ENCODE results near the gene ADAMTS19.

Gene ADAMTS19

DNA sequence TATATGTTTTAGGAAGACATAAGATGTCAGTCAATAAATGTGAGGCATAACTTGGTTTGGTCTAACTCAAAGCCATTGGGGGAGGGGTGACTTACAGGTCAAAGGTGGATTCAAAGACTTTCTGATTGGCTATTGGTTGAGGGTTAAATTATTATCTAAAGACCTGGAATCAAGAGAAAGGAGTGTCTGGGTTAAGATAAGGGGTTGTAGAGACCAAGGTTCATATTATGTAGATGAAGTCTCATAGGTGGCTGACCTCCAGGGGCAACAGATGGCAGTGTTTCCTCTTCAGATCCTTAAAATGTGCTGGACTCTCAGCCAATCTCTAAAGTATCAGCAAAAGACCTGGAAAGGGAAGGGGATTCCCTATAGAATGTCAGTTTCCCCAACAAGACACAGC is 236.5 kb downstream of the ADAMTS19 start:
- no peak for DNase-seq

DNA sequence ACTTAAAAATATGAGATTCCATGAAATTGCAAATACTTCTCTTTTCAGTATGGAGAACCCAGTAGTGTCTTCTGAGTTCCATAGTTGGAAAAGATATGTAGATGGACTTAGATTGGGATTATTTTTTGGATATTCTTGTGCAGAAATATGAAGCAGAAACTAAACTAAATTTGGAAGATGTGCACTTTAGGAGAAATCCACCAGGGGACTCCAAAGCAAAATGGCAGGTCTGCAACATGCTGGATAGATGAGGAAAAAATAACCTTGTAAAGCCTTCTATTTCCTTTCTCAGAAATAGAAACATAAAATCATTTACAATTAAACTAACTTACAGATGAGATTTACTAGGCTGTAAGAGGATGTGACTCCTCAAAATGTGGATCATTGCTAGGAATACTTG is 238.6 kb downstream of the ADAMTS19 start:
- peak; percentile 14 for DNase-seq

DNA sequence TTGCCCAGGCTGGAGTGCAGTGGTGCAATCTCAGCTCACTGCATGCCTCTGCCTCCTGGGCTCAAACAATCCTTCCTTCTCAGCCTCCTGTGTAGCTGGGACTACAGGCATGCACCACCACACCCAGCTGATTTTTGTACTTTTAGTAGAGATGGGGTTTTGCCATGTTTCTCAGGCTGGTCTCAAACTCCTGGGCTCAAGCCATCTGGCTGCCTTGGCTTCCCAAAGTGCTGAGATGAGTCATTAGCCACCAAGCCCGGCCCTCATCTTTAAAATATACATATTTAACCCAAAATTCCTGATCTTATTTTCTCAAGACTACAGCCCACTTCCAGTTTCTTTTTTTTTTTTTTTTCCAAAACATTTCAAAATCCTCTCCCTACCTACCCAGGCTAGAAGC is 256.1 kb downstream of the ADAMTS19 start:
- peak; percentile 23 for DNase-seq

DNA sequence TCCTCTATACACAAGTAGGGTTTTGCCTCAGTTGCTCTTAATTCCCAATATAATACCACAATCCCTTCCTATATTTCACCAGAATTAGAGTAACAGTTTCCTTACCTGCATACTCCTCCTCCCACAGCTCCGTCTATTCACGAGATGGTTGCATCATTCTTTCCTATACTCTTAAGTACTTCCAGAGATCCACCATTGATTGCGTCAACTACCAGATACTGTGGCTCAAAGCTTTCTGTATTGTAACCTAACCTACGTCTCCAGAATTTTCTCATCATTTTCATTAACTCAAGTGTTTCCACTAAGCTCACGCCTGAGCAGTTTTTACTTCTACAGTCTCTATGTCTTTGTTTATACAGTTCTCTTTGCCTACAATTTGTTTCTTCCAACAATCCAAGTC is 256.6 kb downstream of the ADAMTS19 start:
- no peak for DNase-seq

DNA sequence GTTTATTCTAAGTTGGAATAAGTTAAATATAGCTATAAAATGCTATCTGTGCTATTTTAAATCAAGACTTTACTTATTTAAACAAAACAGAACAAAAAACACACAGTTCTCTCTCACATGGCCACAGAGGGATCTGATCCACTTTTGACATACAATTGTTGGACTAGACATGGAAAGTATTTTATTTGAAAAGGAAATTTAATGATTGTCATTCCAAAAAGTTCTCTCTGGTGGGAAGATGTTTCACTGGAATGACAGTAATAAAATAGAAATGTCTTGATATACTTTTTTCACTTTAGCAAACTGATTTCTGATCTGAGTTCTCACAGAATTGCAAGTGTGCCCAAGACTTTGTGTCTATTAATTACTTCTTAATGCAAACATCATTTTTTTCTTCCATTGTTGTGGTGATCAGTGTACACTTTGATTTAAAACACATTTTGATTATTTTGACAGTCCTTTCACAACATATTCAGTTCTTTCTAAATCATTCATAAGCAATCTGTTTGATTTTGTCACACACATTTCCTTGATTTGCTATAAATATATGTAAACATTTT is 257.7 kb downstream of the ADAMTS19 start:
- no peak for DNase-seq

DNA sequence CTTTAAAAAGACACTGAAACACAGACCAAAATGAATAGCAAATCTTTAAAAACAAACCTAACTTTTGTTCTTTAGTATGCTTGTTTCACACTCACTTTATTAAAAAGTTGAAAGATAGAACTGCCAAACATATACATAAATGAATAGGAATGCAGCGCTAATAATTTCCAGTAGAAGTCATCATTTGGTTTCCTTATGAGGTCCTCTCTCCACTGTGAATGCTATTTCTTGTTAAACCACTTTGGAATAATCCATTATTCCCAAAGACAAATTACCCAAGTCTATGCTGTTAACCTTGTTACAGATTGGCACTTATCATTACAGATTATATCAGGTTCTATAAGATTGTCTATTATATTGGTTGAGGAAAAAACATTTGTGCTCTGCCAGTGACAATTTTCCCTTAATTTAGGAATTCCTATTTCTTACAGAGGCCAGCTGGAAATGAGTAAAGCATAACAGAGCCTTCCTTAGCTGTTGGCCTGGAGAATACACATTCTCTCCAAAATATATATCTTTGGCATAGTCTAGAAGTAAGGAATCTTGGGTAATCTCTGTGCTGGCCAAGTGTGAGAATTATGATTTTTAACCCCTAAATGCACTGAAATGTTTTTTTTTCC is 258.5 kb downstream of the ADAMTS19 start:
- DNase-seq, result peak; percentile 57

DNA sequence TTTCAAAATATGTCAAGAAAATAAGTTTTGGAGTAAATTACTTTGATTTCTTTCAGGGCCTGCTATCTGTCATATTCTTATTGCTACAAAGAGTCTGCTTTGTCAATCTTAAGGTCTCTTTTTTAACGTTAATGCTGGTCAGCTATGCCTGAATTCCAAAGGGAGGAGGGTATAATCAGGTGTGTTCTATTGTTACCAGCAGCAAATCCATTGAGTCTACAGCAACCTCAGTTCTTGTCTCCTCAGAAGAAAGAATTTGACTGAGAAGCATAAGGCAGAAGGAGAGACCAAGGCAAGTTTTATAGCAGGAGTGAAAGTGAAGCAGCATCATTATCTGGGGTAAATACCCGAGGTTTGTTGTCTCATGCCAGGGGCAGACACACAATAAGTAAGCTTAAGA is 264.1 kb downstream of the ADAMTS19 start:
- no peak for DNase-seq

DNA sequence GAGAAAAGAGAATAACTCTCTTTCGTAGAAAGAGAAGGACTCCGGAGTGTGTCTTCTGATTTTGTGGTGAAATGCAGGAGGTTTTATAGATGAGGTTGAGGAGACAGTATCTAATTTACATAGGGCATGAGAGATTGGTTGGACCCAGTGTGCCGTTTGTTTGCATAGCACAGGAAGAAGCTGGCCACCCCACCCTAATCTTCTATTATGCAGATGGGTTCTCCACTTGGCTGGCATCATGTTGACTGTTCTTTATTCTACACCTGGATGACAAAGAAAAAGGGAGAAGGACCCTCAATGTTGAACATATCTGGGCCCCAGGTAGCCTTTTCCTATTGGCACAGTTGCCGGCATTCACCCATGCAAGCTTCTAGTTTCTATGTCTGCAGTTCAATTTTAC is 264.5 kb downstream of the ADAMTS19 start:
- DNase-seq, result no peak

DNA sequence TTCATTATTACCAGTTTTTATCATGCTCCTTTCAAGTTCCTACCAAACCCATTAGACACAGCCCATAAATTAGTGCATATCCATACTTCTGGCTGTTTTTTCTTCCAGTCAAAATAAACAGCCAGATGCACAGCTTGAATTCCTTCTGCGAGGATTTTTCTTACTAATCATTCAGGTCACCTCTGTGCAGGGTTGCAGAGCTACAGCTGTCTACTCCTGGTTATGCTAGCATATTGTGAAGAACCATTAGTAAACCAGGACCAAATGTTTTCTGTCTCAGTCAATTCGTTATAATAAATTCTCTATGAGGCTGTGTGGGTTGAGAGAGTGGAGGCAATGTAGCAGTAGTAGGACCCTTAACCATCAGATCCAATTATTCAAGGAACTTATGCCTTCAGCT is 279.7 kb downstream of the ADAMTS19 start:
- no peak for DNase-seq

DNA sequence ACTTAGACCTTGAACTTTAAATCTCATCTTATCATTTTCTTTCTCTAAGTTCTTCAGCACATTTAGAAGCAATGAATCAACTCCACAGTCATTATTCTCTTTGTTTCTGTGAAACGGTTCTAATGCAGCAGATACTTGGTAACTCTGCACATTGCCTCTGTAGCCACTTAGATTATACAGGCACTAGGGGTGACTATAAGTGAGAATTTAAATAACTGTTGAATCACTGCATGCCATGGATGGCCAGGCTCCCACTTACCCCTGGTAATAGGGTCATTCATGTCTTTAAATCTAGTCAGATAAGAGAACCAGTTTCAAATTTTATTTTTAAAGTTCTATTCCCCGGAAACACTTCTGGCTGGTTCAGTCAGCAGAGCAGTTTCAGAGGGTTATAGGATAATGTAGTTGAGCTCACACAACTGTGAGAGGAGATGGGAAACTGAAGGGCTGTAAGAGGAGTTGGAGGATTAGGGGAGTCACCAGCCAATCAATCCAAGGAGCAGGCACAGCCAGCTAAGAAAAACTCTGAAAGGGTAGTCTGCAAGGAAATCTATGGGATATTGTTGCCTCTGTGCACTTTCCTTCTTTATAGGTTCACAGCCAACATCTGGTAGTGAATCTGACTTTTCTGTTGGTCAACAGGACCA is 283.6 kb downstream of the ADAMTS19 start:
- no peak for DNase-seq

DNA sequence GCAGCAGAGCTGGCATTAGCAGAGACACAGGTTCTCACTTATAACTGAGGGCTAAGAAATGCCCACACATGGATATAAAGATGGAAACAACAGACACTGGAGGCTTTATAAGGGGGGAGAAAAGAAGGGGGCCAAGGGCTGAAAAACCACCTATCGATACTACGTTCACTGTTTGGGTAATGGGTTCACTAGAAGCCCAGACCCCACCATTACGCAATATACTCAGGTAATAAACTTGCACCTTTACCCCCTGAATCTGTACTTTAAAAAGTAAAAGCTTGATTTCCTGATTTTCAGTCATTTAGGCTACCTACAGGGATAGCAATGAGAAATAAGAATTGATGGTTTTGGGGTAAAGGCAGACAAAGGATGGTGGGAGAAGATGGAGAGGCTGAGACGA is 285.9 kb downstream of the ADAMTS19 start:
- DNase-seq, result no peak

DNA sequence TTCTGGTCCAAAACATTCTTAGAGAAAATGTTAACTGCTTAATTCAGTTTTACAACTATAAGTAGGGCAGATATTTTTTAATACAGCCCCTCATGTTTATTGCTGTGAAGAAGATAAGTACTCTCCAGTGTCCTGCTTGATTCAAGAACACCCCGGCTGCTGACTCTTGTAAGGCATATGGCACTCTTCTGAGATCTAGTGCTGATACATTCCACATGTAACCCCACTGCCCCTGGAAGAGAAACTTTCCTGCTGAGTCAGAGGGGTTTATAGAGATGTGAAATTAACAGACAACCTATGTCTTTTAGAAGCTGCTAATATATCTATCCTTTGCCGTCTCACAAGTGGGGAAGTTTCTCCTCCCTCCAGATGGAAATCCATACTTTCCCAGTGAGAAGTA is 286.8 kb downstream of the ADAMTS19 start:
- DNase-seq, result peak; percentile 49

DNA sequence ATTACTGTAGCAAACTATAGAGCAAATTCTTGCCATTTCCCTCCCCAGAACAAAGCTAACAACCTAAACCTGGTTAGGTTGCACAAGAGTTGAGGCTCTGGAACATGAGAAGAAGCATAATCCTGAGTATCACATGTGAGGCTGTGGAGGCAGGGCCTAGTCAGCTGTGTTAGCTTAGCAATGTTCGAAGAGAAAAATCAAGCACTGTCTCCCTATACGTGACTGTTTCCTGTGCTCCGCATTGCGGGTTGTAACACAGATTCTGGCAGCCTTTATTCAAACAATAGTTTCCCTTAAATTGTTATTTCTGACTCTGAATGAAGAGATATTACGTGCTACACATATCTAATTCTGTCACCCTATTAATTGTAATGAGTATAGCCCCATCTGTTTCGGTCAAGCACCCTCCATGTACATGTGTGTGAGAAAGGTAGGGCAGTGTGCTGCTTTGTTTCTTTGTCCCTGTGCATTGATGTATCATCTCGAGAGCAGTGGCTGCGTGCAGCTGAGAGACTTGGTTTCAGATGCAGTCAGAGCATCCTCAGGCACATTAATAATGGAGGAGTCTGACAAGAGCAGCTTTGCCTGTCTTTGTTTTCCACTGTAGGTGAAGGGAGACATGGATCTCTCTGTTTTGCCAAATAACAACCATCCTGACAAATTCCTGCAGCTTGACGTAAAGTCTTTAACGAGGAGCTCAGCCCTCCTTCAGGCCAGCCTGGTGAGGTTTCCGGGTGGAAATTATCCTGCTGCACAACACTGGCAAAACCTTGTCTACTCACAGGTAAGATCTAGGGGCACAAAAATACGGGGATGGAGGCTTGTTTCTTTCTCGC is 287.7 kb downstream of the ADAMTS19 start, which contains the start of gene MINAR2:
TSS of gene MINAR2 (plus strand) at position 523 of the 836 bp plus-strand sequence. CDS start at position 620, 97 bp downstream.
- no peak for DNase-seq

DNA sequence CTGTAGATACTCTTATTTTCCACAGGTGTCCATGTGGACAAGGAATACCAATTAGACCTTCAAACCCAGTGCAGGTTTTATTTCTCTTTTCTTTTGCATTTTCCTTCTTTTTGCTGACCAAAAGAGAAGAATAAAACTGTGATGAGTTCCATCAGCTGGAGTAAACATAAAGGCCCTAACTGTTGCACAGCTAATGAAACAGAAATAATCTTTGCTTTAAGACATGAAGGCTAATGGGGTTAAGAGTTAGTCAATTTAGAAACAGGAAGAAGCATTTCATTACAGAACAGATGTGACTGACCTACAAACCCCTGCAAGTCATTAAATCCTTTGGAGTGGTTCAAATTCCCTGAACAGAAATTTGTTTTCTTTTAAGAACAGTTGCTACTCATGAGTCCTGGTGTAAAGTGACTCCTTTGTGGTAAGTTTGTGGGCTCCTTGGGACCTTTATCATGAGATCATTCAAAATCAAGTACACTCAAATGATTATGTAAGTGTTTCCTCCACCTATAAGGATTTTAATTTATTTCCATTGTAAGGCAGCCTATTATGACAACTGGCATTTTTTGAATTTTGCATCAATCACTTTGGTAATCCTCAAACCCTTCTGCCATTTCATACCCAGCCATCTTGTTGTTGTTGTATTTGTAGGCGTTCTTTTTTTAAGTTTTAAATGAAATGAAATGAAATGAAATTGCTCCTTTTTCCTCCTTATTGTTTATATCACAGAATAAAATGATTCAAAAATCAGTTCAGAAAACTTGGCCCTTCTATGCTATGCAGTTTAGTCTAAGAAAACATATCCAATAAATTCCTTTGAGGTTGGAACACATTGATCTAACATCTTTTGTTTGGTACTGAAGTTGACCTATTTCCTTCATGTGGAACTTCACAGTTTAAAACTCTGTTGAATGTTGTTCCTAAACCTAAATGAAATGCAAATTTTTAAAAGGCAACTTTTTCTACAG is 289.1 kb downstream of the ADAMTS19 start:
- peak; percentile 14 for DNase-seq

DNA sequence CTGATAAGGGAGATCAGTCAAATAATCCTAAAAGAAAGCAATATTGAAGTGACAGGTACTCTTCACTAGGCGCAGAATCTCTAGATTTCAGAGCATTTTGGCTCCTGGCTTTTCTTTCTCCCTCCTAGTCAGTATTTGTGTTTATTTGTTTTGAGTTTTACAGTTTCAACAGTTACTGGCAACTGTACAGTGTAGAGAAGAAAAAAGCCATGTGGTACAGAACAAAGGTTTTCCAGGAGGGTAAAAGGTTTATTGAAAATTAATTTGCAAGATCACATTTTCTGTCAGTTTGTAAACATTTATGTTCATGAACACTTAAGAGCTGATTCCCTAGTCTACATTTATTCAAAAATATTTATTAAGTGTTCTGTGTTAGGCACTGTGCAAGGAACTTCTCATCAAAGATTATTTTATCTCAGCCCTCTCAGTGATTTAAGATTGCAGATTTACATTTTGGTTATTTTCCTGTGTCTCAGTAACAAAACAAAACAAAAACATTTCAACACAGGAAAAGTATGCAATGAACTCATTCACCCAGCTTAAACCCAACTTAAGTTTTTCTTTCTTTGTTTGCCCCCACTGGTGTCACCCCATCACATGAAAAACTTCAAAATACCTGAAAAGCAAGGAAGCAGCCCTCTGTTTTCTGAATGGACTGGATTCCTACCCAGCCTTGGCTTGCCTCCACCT is 300.7 kb downstream of the ADAMTS19 start:
- no peak for DNase-seq

DNA sequence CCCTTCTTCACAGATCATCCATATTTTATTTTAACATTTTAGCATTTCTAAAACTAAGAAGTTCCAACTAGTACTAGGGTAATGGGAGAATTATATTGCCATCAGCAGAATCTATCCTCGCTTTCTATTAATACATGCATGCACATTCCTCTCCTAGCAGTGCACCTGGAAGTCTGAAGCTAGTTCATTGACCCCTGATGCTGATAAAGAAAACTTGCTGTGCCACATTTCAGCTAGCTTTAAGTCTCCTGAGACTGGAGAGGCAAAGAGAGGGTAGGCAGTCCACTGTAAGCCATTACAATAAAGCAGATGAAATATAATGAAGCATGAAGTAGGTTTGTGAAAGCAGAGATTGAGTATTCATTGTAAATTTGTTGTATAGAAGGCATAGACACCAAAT is 303.6 kb downstream of the ADAMTS19 start:
- DNase-seq, result no peak

DNA sequence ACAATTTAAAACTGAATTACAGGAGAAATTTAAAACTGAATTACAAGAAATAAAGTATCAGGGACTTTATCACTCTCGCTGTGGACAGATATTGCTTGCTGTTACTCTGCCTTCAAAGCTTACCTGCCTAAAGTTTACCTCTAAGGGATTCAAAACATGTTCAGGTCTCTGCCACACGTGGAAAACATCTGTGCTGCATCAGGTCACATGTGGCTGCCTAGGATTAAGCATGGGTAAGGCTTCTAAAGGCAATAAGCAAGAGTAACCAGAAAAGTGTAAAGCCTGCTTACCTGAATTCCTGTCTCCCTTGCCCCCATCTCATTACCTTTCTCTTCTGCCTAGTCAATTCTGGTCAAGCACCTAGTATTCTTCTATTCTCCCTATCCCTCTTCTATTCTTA is 306.7 kb downstream of the ADAMTS19 start:
- no peak for DNase-seq

DNA sequence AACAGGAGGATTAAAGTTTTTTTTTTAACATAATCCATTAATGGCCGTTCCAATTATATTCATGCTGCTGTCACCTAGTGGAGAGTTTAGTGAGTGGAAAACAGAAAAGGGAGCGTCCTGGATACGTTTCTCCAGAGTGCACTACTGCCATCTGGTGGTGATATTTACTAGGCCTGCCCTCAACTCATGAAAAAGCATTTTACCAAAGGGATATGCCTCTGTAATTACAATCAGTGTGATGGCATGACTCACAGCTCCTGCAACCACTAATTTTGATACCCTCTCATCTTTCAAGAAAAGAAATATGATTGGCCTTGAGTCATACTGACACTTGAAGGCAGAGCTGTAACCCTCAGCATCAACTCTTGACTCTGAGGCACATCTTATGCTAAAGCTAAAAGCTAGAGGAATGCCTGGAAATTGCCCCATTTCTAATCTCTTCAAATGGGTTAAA is 307.9 kb downstream of the ADAMTS19 start:
- peak; percentile 88 for DNase-seq

DNA sequence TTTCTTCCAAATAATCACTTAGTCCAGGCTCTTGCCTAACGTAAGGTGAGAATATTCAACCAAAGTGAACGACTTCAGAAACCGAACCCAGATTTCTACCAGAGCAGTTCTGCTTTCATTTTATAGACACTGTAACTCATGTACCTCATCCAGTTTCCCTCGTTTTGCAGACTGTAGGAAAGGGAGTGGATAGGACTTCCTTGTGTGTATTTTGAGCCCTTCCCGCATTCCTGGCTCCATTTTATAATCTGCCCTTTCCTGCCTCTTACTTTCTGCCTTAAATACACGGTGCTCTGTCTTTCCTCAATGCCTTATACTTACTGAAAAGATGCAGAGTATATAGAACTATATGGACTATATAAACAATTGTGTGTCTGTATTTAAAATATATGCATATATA is 308.6 kb downstream of the ADAMTS19 start:
- no peak for DNase-seq

DNA sequence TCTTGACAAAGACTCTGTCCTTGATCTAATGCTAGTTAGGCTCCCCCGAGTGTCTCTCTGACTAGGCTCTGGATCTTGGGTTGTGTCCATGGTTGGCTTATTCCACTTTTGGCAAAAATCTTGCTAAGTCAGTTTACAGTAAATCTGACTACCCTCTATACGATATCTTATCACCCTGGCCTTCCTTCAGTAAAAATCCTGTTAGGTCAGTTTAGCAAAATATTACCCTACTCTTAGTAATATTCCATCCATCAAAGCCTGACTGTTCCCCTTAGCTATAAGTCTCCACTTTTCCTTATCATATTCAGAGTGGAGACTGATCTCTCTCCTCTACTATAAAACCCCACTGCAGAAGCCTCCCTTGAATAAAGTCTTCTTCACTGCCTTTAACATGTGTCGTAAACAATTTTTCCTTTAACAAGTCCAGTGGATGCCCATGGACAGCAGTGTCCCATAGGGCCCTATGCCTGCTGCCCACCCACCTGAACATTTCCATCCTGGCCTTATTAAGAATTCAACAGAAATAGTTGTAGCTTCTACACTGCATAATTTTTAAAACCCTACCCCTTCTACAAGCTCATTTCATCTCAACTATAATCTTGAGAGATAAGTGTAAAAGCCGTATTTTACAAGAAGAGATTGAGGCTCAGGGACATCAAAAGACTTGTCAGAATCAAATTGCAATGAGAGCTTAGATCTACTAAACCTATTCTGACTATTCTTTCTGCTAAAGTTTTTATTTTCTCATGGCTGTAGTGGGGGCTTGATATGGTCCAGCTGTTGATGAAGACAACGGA is 310.1 kb downstream of the ADAMTS19 start:
- DNase-seq, result no peak
